Measurements from ENCODE around the gene CSNK1G1.

GRCh38 chr15:64148168-64148567 lies 207.8 kb downstream of the CSNK1G1 start:
- TF ChIP-seq, protein P1, sequence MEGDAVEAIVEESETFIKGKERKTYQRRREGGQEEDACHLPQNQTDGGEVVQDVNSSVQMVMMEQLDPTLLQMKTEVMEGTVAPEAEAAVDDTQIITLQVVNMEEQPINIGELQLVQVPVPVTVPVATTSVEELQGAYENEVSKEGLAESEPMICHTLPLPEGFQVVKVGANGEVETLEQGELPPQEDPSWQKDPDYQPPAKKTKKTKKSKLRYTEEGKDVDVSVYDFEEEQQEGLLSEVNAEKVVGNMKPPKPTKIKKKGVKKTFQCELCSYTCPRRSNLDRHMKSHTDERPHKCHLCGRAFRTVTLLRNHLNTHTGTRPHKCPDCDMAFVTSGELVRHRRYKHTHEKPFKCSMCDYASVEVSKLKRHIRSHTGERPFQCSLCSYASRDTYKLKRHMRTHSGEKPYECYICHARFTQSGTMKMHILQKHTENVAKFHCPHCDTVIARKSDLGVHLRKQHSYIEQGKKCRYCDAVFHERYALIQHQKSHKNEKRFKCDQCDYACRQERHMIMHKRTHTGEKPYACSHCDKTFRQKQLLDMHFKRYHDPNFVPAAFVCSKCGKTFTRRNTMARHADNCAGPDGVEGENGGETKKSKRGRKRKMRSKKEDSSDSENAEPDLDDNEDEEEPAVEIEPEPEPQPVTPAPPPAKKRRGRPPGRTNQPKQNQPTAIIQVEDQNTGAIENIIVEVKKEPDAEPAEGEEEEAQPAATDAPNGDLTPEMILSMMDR (IDR thresholded peaks at IDR 0.05; ENCODE audit: insufficient read depth, low read depth, low read length) = no peak
- TF ChIP-seq EZH2 (IDR thresholded peaks at IDR 0.05; ENCODE audit: insufficient read depth, low read length) = no peak
